Right lobe of liver (tissue), 6 donors: ENCODE measurements around the gene KRTAP4-12. TPM values are rescaled to one million over a fixed set of nuclear protein-coding genes. Genes with fewer than 3 reads are reported as not detected.

Experiments used
- ATAC-seq, 4 donors: fragments of 200-7000 bp; cut with Tn5 transposase; one replicate each; pipeline ENCODE4 v1.9.1; 2020; ENCODE audit warnings: mild to moderate bottlenecking in 4 of 4, moderate library complexity in 4 of 4
- DNase-seq, 3 donors: peaks; one replicate each; pipeline ENCODE4 v3.0.0-alpha.2; 2020
- H3K27ac ChIP-seq, 3 donors: fragments of 200-600 bp; one replicate each; pipeline ENCODE4 v1.8.0; 2022
- H3K27me3 ChIP-seq, 2 donors: fragments of 200-600 bp; one replicate each; pipeline ENCODE4 v1.8.0; 2022
- H3K36me3 ChIP-seq, 4 donors: fragments of 200-600 bp; sonication (generic) in 1 of 4; one replicate each; pipeline versions ENCODE4 v1.5.1 to v1.8.0; 2017 to 2022; ENCODE audit warnings: control low read depth in 1 of 4
- H3K4me1 ChIP-seq, 4 donors: fragments of 200-600 bp; sonication (generic) in 1 of 4; one replicate each; pipeline versions ENCODE4 v1.5.1 to v1.8.0; 2017 to 2022; ENCODE audit warnings: control low read depth in 1 of 4
- H3K4me3 ChIP-seq, 3 donors: fragments of 200-600 bp; one replicate each; pipeline ENCODE4 v1.8.0; 2022
- H3K9me3 ChIP-seq, 4 donors: fragments of 200-600 bp; sonication (generic) in 1 of 4; one replicate each; pipeline versions ENCODE4 v1.5.1 to v1.8.0; 2017 to 2022; ENCODE audit warnings: control low read depth in 1 of 4
- CTCF ChIP-seq, 4 donors: fragments of 200-600 bp in 3 of 4; fragments of 450-650 bp in 1 of 4; IDR thresholded peaks; one replicate each; pipeline versions ENCODE4 v1.5.1 to v1.8.0; 2016 to 2022; ENCODE audit warnings: antibody characterized with exemption in 4 of 4, mild to moderate bottlenecking in 2 of 4
- POLR2A ChIP-seq: fragments of 450-650 bp; IDR thresholded peaks from one replicate; pipeline ENCODE4 v1.6.1; 2017; ENCODE audit warnings: antibody characterized with exemption, mild to moderate bottlenecking
- whole genome bisulfite sequencing: methylation state at CpG from one replicate; pipeline ENCODE4 v1.1.6; 2018; ENCODE audit warnings: low coverage, low lambda C conversion rate; ENCODE audit not compliant: insufficient coverage; ENCODE audit errors: missing lambda C conversion rate; 5-methylcytosine and 5-hydroxymethylcytosine counted together
- intact Hi-C, 2 donors: fragments of 100-400 bp; cut with DNase I; formaldehyde crosslinking; loops; one replicate each; pipeline versions ENCODE4 v1.11.2 to v1.14.1; 2022
- total RNA-seq, 6 experiments: library from RNA; depleted of rRNA in 2 of 6; stranded (reverse); fragments of >200 nt in 2 of 6; fragmentation: NEBNext Ultra II Directional in 3 of 6; extraction: Animal tissue kit (Norgen Biotek cat#: 25700) in 3 of 6; gene quantifications; one replicate each; pipeline versions ENCODE4 v1.1.0 to v1.2.4, GENCODE V29; 2016 to 2023
- donor health status: DM: no; HTN: yes; CAD: no.
- donor health status: DM: no; HTN: no; CAD: no.
- donor health status: DM: no; HTN: no; CAD: no.
- donor health status: DM: no; HTN: yes; CAD: no.
- donor health status: DM: no; HTN: yes; CAD: no.

KRTAP4-12 gene
- total RNA-seq, 6 experiments from 2014 or later = not detected

- Histone ChIP-seq H3K4me3 (no peak overlapping the region), H3K9me3 (no peaks in the 10 kb centered on the region), H3K27me3 (no peaks in the 10 kb centered on the region), H3K36me3 (no peaks in the 10 kb centered on the region), H3K27ac (no peak overlapping the region), H3K4me1 (no peaks in the 10 kb centered on the region)
- intact Hi-C loops = no loop called here
- no peak for ATAC-seq
- TF ChIP-seq POLR2A (no peak), CTCF (IDR thresholded peaks at IDR 0.05) (no peak)
- no peak for DNase-seq
- WGBS = 76% methylated on average over 2 of the region's 2 CpGs
Observed at GRCh38 chr17:41147531-41148204, 23.7 kb upstream of the KRTAP4-12 start.

- Histone ChIP-seq H3K27ac (no peak overlapping the region), H3K4me1 (no peaks in the 10 kb centered on the region), H3K9me3 (no peaks in the 10 kb centered on the region), H3K4me3 (no peak overlapping the region), H3K36me3 (no peaks in the 10 kb centered on the region), H3K27me3 (no peaks in the 10 kb centered on the region)
- 62% methylated on average over 2 of the region's 2 CpGs for WGBS
- no peak for ATAC-seq
- no peak for DNase-seq
- TF ChIP-seq CTCF (IDR thresholded peaks at IDR 0.05) = no peak
- TF ChIP-seq POLR2A = no peak
- intact Hi-C loops = no loop called here
Observed at GRCh38 chr17:41145261-41145660, 21.3 kb upstream of the KRTAP4-12 start.

GRCh38 chr17:41144846-41145245 is 20.9 kb upstream of the KRTAP4-12 start:
- Histone ChIP-seq H3K9me3 (no peaks in the 10 kb centered on the region), H3K36me3 (no peaks in the 10 kb centered on the region), H3K27ac (no peak overlapping the region), H3K4me1 (no peaks in the 10 kb centered on the region), H3K27me3 (no peaks in the 10 kb centered on the region), H3K4me3 (no peak overlapping the region)
- TF ChIP-seq POLR2A (no peak), CTCF (IDR thresholded peaks at IDR 0.05) (no peak)
- 68% methylated on average over 1 of the region's 1 CpG for WGBS
- DNase-seq (no peak), ATAC-seq (no peak)
- intact Hi-C loops = no loop called here

GRCh38 chr17:41141361-41141760 is 17.4 kb upstream of the KRTAP4-12 start:
- Histone ChIP-seq H3K27ac (no peak overlapping the region), H3K9me3 (no peaks in the 10 kb centered on the region), H3K4me3 (no peak overlapping the region), H3K27me3 (no peaks in the 10 kb centered on the region), H3K4me1 (no peaks in the 10 kb centered on the region), H3K36me3 (no peaks in the 10 kb centered on the region)
- ATAC-seq (no peak), DNase-seq (no peak)
- TF ChIP-seq POLR2A (no peak), CTCF (IDR thresholded peaks at IDR 0.05) (no peak)
- intact Hi-C loops = no loop called here
